Fibroblast of lung (primary cell): ENCODE results near the gene ATRNL1. TPM values are rescaled to one million over a fixed set of nuclear protein-coding genes. Genes with fewer than 3 reads are reported as not detected.

Experiments
- DNase-seq, 2 donors: peaks; one replicate each; pipeline versions ENCODE4 v3.0.0 to v3.0.0-alpha.2; 2010; ENCODE audit warnings: low read depth in 2 of 2
- H2AFZ ChIP-seq: 2 replicates; pipeline ENCODE4 v1.5.1; 2012; ENCODE audit warnings: low read length, control low read depth, inconsistent platforms
- H3K27ac ChIP-seq: 2 replicates; pipeline ENCODE4 v1.5.1; 2011; ENCODE audit warnings: low read length, control low read depth; ENCODE audit not compliant: insufficient read depth
- H3K27me3 ChIP-seq: 2 replicates; pipeline ENCODE4 v1.5.1; 2011; ENCODE audit warnings: mild to moderate bottlenecking, low read length; ENCODE audit not compliant: control insufficient read depth, insufficient read depth
- H3K36me3 ChIP-seq: 2 replicates; pipeline ENCODE4 v1.5.1; 2011; ENCODE audit warnings: low read length; ENCODE audit not compliant: control insufficient read depth, insufficient read depth
- H3K4me1 ChIP-seq: 2 replicates; pipeline ENCODE4 v1.5.1; 2011; ENCODE audit warnings: low read length; ENCODE audit not compliant: control insufficient read depth, insufficient read depth; ENCODE audit errors: extremely low read depth
- H3K4me2 ChIP-seq: 2 replicates; pipeline ENCODE4 v1.5.1; 2011; ENCODE audit warnings: low read length, control low read depth; ENCODE audit not compliant: insufficient read depth; ENCODE audit errors: extremely low read depth
- H3K4me3 ChIP-seq, 4 experiments: fragments of 200-600 bp in 1 of 4; sonication (generic) in 1 of 4; replicated peaks in 1 of 4; 2 replicates each; pipeline ENCODE4 v1.5.1; 2011 to 2016; ENCODE audit warnings: low read length in 4 of 4, low read depth in 3 of 4, mild to moderate bottlenecking in 3 of 4, control low read depth in 2 of 4, inconsistent platforms in 1 of 4, mixed read lengths in 1 of 4; ENCODE audit not compliant: insufficient read depth in 1 of 4; ENCODE audit errors: control extremely low read depth in 1 of 4
- H3K79me2 ChIP-seq: 2 replicates; pipeline ENCODE4 v1.5.1; 2012; ENCODE audit warnings: mild to moderate bottlenecking, low read length, inconsistent platforms; ENCODE audit not compliant: control insufficient read depth, insufficient read depth
- H3K9ac ChIP-seq: 2 replicates; pipeline ENCODE4 v1.5.1; 2011; ENCODE audit warnings: mild to moderate bottlenecking, low read length, control low read depth; ENCODE audit not compliant: insufficient read depth
- H3K9me3 ChIP-seq: 2 replicates; pipeline ENCODE4 v1.5.1; 2012; ENCODE audit warnings: low read depth, low read length; ENCODE audit not compliant: control insufficient read depth, insufficient read depth
- H4K20me1 ChIP-seq: 2 replicates; pipeline ENCODE4 v1.5.1; 2011; ENCODE audit warnings: low read length; ENCODE audit not compliant: control insufficient read depth, insufficient read depth; ENCODE audit errors: extremely low read depth
- EZH2 ChIP-seq: IDR thresholded peaks from 2 replicates; pipeline ENCODE4 v1.5.1; 2012; ENCODE audit warnings: low read length, control low read depth, mild to moderate bottlenecking; ENCODE audit errors: missing control alignments
- polyA plus RNA-seq, 2 donors: library from polyadenylated mRNA; depleted of rRNA in 1 of 2; stranded (reverse) in 1 of 2; unstranded in 1 of 2; fragments of >200 nt; gene quantifications; 2 replicates each; pipeline ENCODE4 v1.2.1, GENCODE V29; 2011 to 2012; ENCODE audit warnings: missing spikeins in 1 of 2
- total RNA-seq: library from RNA; depleted of rRNA; stranded (reverse); fragments of >200 nt; gene quantifications from 2 replicates; pipeline ENCODE4 v1.2.1, GENCODE V29; 2014
- TF ChIP-seq, protein P1 (sequence below), 2 donors: IDR thresholded peaks in 1 of 2; conservative IDR thresholded peaks in 1 of 2; 1 replicate in 1 of 2; 2 replicates in 1 of 2; pipeline ENCODE4 v1.5.1; 2011 to 2012; ENCODE audit warnings: low read length in 2 of 2, control low read depth in 1 of 2, inconsistent platforms in 1 of 2, low read depth in 1 of 2, mild to moderate bottlenecking in 1 of 2

Gene ATRNL1
- total and polyA plus RNA-seq, 2 donors (not counting 1 experiment from before 2014, with no cell fraction given), result 0.33 TPM

DNA sequence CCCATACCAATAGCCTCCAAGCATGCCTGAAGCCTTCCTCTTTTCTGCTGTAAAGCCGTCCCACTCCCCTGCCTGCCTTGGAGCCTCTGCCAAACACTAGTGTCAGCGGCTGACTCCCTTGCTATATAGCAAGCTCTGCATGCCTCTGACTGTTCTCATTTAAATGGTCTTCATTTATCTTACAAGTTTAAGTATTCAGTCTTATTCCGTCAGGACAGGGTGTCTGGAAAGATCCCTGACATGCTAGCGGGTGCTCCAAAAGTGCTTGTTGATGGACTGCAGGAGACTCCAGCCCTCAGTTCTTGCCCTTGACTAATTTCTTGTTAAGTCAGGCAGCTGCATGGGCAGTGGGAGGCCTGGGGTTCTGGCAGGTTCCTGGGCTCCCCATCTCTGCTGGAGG lies 881.2 kb downstream of the ATRNL1 start:
- H4K20me1 ChIP-seq, result no peaks in the 10 kb centered on the region
- H3K27me3 ChIP-seq, result no peaks in the 10 kb centered on the region
- H3K4me1 ChIP-seq, result no peaks in the 10 kb centered on the region
- no peak overlapping the region for H3K4me2 ChIP-seq
- H3K9ac ChIP-seq, result no peak overlapping the region
- H3K36me3 ChIP-seq, result no peaks in the 10 kb centered on the region
- TF ChIP-seq, protein P1, sequence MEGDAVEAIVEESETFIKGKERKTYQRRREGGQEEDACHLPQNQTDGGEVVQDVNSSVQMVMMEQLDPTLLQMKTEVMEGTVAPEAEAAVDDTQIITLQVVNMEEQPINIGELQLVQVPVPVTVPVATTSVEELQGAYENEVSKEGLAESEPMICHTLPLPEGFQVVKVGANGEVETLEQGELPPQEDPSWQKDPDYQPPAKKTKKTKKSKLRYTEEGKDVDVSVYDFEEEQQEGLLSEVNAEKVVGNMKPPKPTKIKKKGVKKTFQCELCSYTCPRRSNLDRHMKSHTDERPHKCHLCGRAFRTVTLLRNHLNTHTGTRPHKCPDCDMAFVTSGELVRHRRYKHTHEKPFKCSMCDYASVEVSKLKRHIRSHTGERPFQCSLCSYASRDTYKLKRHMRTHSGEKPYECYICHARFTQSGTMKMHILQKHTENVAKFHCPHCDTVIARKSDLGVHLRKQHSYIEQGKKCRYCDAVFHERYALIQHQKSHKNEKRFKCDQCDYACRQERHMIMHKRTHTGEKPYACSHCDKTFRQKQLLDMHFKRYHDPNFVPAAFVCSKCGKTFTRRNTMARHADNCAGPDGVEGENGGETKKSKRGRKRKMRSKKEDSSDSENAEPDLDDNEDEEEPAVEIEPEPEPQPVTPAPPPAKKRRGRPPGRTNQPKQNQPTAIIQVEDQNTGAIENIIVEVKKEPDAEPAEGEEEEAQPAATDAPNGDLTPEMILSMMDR (conservative IDR thresholded peaks at IDR 0.05 in 1 of 2, IDR thresholded peaks at IDR 0.05 in 1 of 2; ENCODE audit: low read depth in 1 of 2, low read length in 2 of 2), result no peak
- TF ChIP-seq EZH2, result no peak
- DNase-seq, result no peak
- no peak overlapping the region for H3K27ac ChIP-seq
- H3K79me2 ChIP-seq, result no peaks in the 10 kb centered on the region
- H3K4me3 ChIP-seq, result no peak overlapping the region
- no peaks in the 10 kb centered on the region for H3K9me3 ChIP-seq
- no peak overlapping the region for H2AFZ ChIP-seq

DNA sequence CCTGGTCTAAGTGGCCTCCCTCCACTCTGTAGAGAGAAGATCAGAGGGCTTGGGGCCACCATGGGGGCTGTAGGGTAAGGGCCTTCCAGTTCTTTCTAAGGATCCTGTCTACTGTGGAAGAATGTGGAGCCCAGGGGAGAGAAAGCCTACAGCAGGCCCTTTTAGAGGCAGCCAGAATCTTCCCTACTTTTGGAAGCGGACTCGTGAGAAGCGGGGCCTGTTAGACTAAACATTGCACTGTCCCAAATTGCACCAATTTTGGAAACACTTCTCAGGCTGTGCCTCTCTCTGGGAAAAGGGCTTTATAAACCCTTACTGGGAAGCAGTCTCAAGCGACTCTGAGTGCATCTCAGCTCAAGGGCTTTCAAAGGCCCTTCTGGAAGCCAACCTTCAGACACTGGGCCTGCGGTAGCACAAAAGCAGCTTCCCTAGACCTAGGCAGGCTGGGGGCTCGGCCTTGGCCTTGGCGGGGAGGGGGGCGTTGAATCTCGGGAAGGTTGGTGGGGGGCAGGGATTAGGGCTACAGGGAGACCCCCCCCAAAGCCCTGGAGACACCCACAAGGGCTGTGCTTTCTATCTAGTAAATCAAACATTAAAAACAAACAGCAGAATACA lies 881.8 kb downstream of the ATRNL1 start:
- no peaks in the 10 kb centered on the region for H4K20me1 ChIP-seq

DNA sequence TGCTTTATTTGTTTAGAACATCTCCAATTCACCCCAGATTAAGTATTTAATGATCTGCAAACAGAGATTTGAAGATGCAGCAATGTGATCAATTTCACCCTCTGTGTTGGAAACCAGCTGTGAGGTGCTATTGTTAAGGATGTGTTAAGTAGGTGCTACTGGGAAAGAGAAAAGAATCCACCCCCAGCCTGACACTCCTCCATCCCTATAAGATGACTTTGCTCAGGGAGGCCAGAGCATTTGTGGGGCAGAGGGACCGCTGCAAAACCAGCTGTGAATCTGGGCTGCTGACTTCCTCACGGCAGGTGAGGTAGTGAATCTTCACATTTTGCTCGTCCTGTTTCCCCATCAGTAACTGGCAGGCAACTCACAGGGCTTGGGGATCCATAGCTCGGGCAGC lies 882.3 kb downstream of the ATRNL1 start:
- H4K20me1 ChIP-seq, result no peaks in the 10 kb centered on the region
- no peaks in the 10 kb centered on the region for H3K79me2 ChIP-seq
- no peak overlapping the region for H3K9ac ChIP-seq
- H3K4me2 ChIP-seq, result no peak overlapping the region
- DNase-seq, result no peak
- no peak overlapping the region for H2AFZ ChIP-seq
- H3K36me3 ChIP-seq, result no peaks in the 10 kb centered on the region
- no peaks in the 10 kb centered on the region for H3K27me3 ChIP-seq
- H3K4me1 ChIP-seq, result no peaks in the 10 kb centered on the region
- TF ChIP-seq, protein P1 (conservative IDR thresholded peaks at IDR 0.05 in 1 of 2, IDR thresholded peaks at IDR 0.05 in 1 of 2; ENCODE audit: low read depth in 1 of 2, low read length in 2 of 2), result no peak
- no peak for TF ChIP-seq EZH2
- H3K27ac ChIP-seq, result no peak overlapping the region
- no peak overlapping the region for H3K4me3 ChIP-seq
- no peaks in the 10 kb centered on the region for H3K9me3 ChIP-seq

More for the DNA sequence above, 881.8 kb downstream of the ATRNL1 start:
- H2AFZ ChIP-seq, result no peak overlapping the region
- no peak overlapping the region for H3K9ac ChIP-seq
- H3K4me1 ChIP-seq, result no peaks in the 10 kb centered on the region
- no peaks in the 10 kb centered on the region for H3K79me2 ChIP-seq
- no peak overlapping the region for H3K4me3 ChIP-seq
- H3K27me3 ChIP-seq, result no peaks in the 10 kb centered on the region
- no peaks in the 10 kb centered on the region for H3K36me3 ChIP-seq
- H3K27ac ChIP-seq, result no peak overlapping the region
- TF ChIP-seq, protein P1 (conservative IDR thresholded peaks at IDR 0.05 in 1 of 2, IDR thresholded peaks at IDR 0.05 in 1 of 2; ENCODE audit: low read depth in 1 of 2, low read length in 2 of 2), result no peak
- no peak for TF ChIP-seq EZH2
- H3K9me3 ChIP-seq, result no peaks in the 10 kb centered on the region
- no peak for DNase-seq
- H3K4me2 ChIP-seq, result no peak overlapping the region
